Tibial nerve (tissue), 3 donors: ENCODE measurements around the gene NOTCH1.

Experiments
- POLR2A ChIP-seq, 2 donors: fragments of 450-650 bp; IDR thresholded peaks; one replicate each; pipeline ENCODE4 v1.6.1; 2017; ENCODE audit warnings: antibody characterized with exemption in 2 of 2, mild to moderate bottlenecking in 2 of 2, moderate library complexity in 2 of 2
- TF ChIP-seq, protein P1 (sequence below), 5 experiments: fragments of 200-600 bp in 3 of 5; fragments of 450-650 bp in 2 of 5; sonication (generic) in 3 of 5; IDR thresholded peaks; one replicate each; pipeline ENCODE4 v1.5.1; 2016 to 2019; ENCODE audit warnings: antibody characterized with exemption in 5 of 5, mild to moderate bottlenecking in 3 of 5, moderate library complexity in 2 of 5

DNA sequence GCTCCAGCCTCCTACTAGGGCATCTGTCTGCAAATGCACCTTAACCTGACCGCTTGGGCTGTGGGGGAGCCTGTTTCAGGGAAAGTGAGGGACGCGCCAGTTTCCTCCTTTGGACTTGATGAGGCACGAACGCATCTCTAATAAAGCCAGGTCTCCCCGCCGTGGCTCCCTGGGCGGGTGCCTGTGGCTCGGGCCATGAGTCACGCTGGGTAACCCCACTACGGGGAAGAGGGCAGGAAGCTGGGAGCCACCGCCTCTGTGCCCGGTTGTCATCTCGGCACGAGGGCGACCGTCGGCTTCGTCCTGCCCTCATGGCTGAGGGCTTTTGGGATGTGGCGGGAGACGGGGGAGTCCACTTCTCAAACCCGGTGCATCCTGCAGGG, 12.1 kb downstream of the NOTCH1 start:
- TF ChIP-seq POLR2A (IDR thresholded peaks at IDR 0.05) = no peak
- TF ChIP-seq, protein P1, sequence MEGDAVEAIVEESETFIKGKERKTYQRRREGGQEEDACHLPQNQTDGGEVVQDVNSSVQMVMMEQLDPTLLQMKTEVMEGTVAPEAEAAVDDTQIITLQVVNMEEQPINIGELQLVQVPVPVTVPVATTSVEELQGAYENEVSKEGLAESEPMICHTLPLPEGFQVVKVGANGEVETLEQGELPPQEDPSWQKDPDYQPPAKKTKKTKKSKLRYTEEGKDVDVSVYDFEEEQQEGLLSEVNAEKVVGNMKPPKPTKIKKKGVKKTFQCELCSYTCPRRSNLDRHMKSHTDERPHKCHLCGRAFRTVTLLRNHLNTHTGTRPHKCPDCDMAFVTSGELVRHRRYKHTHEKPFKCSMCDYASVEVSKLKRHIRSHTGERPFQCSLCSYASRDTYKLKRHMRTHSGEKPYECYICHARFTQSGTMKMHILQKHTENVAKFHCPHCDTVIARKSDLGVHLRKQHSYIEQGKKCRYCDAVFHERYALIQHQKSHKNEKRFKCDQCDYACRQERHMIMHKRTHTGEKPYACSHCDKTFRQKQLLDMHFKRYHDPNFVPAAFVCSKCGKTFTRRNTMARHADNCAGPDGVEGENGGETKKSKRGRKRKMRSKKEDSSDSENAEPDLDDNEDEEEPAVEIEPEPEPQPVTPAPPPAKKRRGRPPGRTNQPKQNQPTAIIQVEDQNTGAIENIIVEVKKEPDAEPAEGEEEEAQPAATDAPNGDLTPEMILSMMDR (IDR thresholded peaks at IDR 0.05) = no peak
